ENCODE data around the gene EPHB4.

The EPHB4 gene

GRCh38 chr7:100873599-100874299 is 46.4 kb upstream of the EPHB4 start:
- H3K27me3 ChIP-seq (ENCODE audit: insufficient read depth, low read depth), result no peaks in the 10 kb centered on the region
- TF ChIP-seq, protein P1, sequence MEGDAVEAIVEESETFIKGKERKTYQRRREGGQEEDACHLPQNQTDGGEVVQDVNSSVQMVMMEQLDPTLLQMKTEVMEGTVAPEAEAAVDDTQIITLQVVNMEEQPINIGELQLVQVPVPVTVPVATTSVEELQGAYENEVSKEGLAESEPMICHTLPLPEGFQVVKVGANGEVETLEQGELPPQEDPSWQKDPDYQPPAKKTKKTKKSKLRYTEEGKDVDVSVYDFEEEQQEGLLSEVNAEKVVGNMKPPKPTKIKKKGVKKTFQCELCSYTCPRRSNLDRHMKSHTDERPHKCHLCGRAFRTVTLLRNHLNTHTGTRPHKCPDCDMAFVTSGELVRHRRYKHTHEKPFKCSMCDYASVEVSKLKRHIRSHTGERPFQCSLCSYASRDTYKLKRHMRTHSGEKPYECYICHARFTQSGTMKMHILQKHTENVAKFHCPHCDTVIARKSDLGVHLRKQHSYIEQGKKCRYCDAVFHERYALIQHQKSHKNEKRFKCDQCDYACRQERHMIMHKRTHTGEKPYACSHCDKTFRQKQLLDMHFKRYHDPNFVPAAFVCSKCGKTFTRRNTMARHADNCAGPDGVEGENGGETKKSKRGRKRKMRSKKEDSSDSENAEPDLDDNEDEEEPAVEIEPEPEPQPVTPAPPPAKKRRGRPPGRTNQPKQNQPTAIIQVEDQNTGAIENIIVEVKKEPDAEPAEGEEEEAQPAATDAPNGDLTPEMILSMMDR (conservative IDR thresholded peaks at IDR 0.05; ENCODE audit: low read depth, low read length), result no peak
- H3K36me3 ChIP-seq (ENCODE audit: insufficient read depth), result no peaks in the 10 kb centered on the region; the same call in 1 of the 2 replicates
- H2AFZ ChIP-seq (ENCODE audit: low read depth), result peak overlapping the region; percentile 92
- H3K4me2 ChIP-seq, result peak overlapping the region; percentile 75
- peaks cover 37% of the 10 kb centered on the region for H3K79me2 ChIP-seq (ENCODE audit: insufficient read depth, low read depth)
- no peak overlapping the region for H3K4me3 ChIP-seq (IDR thresholded peaks at IDR 0.05; ENCODE audit: insufficient read depth, low read depth, low read length)
- peaks cover 21% of the 10 kb centered on the region for H3K4me1 ChIP-seq (ENCODE audit: low read depth, poor library complexity, severe bottlenecking)
- no peak overlapping the region for H3K9ac ChIP-seq
- no peak overlapping the region for H3K27ac ChIP-seq
- H4K20me1 ChIP-seq (ENCODE audit: insufficient read depth), result no peaks in the 10 kb centered on the region; the same call in 1 of the 2 replicates

DNA sequence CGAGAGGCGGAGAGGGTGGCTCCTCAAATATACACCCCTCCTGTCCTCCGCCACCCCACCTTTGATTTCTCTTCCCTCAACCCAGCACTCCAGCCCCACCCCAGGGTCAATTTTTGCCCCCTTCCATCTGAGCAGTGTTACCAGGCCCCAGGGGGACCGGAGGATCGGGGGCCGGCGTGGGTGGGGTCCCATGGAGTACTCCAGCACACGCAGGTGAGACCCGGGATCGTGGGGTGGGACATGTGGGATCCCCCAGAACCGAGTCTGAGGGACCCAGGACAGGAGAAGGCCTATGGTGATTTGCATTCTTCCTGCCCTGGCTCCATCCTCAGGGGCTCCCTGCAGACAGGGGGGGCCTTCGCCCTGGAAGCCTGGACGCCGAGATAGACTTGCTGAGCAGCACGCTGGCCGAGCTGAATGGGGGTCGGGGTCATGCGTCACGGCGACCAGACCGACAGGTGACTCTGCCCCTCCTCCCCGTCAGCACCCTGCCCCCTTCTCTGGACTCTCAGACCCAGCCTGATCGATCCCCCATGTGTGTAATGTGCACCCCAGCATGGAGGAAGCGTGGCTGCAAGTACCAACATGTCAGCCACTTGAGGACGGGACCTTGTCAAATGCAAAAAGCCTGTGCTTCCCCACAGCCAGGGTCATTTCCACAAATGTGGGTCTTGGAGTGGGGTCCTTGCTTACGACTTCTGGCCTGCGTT is 40.6 kb upstream of the EPHB4 start:
- H3K4me3 ChIP-seq (IDR thresholded peaks at IDR 0.05; ENCODE audit: insufficient read depth, low read depth, low read length), result no peak overlapping the region
- H3K36me3 ChIP-seq (ENCODE audit: insufficient read depth), result no peaks in the 10 kb centered on the region
- no peaks in the 10 kb centered on the region for H3K4me1 ChIP-seq (ENCODE audit: low read depth, poor library complexity, severe bottlenecking)
- H3K4me2 ChIP-seq, result no peak overlapping the region
- H3K27ac ChIP-seq, result no peak overlapping the region
- H3K79me2 ChIP-seq (ENCODE audit: insufficient read depth, low read depth), result no peaks in the 10 kb centered on the region
- no peaks in the 10 kb centered on the region for H4K20me1 ChIP-seq (ENCODE audit: insufficient read depth)
- no peak overlapping the region for H3K9ac ChIP-seq
- no peaks in the 10 kb centered on the region for H3K27me3 ChIP-seq (ENCODE audit: insufficient read depth, low read depth)
- no peak overlapping the region for H2AFZ ChIP-seq (ENCODE audit: low read depth)
- TF ChIP-seq, protein P1 (conservative IDR thresholded peaks at IDR 0.05; ENCODE audit: low read depth, low read length), result no peak

GRCh38 chr7:100867040-100867775 is 39.9 kb upstream of the EPHB4 start, which contains the start of gene TRIP6:
Gene TRIP6, plus strand, starts transcription at chr7:100867387. Its CDS starts 111 bp downstream, at chr7:100867498.
- H3K4me1 ChIP-seq (ENCODE audit: low read depth, poor library complexity, severe bottlenecking), result no peaks in the 10 kb centered on the region
- H3K27me3 ChIP-seq (ENCODE audit: insufficient read depth, low read depth), result no peaks in the 10 kb centered on the region
- H3K79me2 ChIP-seq (ENCODE audit: insufficient read depth, low read depth), result no peaks in the 10 kb centered on the region
- H2AFZ ChIP-seq (ENCODE audit: low read depth), result no peak within 1 kb of the TSS
- no peaks in the 10 kb centered on the region for H4K20me1 ChIP-seq (ENCODE audit: insufficient read depth)
- H3K36me3 ChIP-seq (ENCODE audit: insufficient read depth), result no peaks in the 10 kb centered on the region
- H3K27ac ChIP-seq, result no peak within 1 kb of the TSS
- no peak within 1 kb of the TSS for H3K4me3 ChIP-seq (IDR thresholded peaks at IDR 0.05; ENCODE audit: insufficient read depth, low read depth, low read length)
- TF ChIP-seq, protein P1 (conservative IDR thresholded peaks at IDR 0.05; ENCODE audit: low read depth, low read length), result no peak
- no peak within 1 kb of the TSS for H3K9ac ChIP-seq
- H3K4me2 ChIP-seq, result no peak within 1 kb of the TSS

DNA sequence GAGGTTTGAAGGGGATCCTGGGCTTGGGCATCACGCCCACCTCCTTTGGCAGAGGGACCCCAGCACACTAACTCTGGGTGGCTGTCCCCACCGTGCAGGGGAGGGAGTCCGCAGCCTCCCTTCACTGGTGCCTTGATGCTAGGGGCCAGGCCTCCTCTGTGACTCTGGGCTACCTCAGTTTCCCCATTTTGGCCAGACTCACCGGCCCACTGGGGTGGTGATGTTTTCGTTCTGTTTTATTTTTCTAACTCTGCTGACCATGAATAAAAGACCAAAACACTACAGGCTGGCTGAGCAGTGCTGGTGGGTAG is 39.4 kb upstream of the EPHB4 start:
- H3K9ac ChIP-seq, result no peak overlapping the region

More for the DNA sequence above, 39.4 kb upstream of the EPHB4 start:
- no peaks in the 10 kb centered on the region for H3K79me2 ChIP-seq (ENCODE audit: insufficient read depth, low read depth)
- no peak overlapping the region for H3K27ac ChIP-seq
- no peaks in the 10 kb centered on the region for H3K4me1 ChIP-seq (ENCODE audit: low read depth, poor library complexity, severe bottlenecking)
- H3K4me2 ChIP-seq, result no peak overlapping the region
- TF ChIP-seq, protein P1 (conservative IDR thresholded peaks at IDR 0.05; ENCODE audit: low read depth, low read length), result no peak
- no peaks in the 10 kb centered on the region for H3K36me3 ChIP-seq (ENCODE audit: insufficient read depth)
- no peaks in the 10 kb centered on the region for H3K27me3 ChIP-seq (ENCODE audit: insufficient read depth, low read depth)
- H4K20me1 ChIP-seq (ENCODE audit: insufficient read depth), result no peaks in the 10 kb centered on the region
- no peak overlapping the region for H3K4me3 ChIP-seq (IDR thresholded peaks at IDR 0.05; ENCODE audit: insufficient read depth, low read depth, low read length)
- no peak overlapping the region for H2AFZ ChIP-seq (ENCODE audit: low read depth)

All from KMS-11 (cell line).